Skeletal muscle tissue (tissue), 4 donors: ENCODE data around the gene TRAPPC1. TPM values are rescaled to one million over a fixed set of nuclear protein-coding genes. Genes with fewer than 3 reads are reported as not detected.

Source experiments
- H3K27ac ChIP-seq: one replicate; pipeline ENCODE4 v1.7.0; 2013; ENCODE audit warnings: mild to moderate bottlenecking, low read depth, low read length, inconsistent platforms
- H3K27me3 ChIP-seq, 3 donors: one replicate each; pipeline ENCODE4 v1.7.0; 2013; ENCODE audit warnings: low read length in 3 of 3; ENCODE audit not compliant: control insufficient read depth in 3 of 3, insufficient read depth in 3 of 3
- H3K36me3 ChIP-seq, 3 donors: one replicate each; pipeline ENCODE4 v1.7.0; 2013; ENCODE audit warnings: low read length in 3 of 3; ENCODE audit not compliant: control insufficient read depth in 3 of 3, insufficient read depth in 3 of 3
- H3K4me1 ChIP-seq, 3 donors: one replicate each; pipeline ENCODE4 v1.7.0; 2013; ENCODE audit warnings: low read length in 3 of 3, mild to moderate bottlenecking in 3 of 3; ENCODE audit not compliant: control insufficient read depth in 3 of 3, insufficient read depth in 3 of 3
- H3K4me3 ChIP-seq, 3 donors: one replicate each; pipeline ENCODE4 v1.7.0; 2013; ENCODE audit warnings: low read length in 3 of 3
- H3K9ac ChIP-seq, 3 donors: one replicate each; pipeline ENCODE4 v1.7.0; 2013; ENCODE audit warnings: low read length in 3 of 3, mild to moderate bottlenecking in 3 of 3, moderate library complexity in 2 of 3, low read depth in 1 of 3
- H3K9me3 ChIP-seq, 3 donors: one replicate each; pipeline ENCODE4 v1.7.0; 2013; ENCODE audit warnings: low read length in 3 of 3; ENCODE audit not compliant: control insufficient read depth in 3 of 3
- total RNA-seq: library from RNA; depleted of rRNA; stranded (reverse); fragments of >200 nt; gene quantifications from one replicate; pipeline ENCODE4 v1.2.3, GENCODE V29; 2014
- donor health status: Osteomylitis.

Gene TRAPPC1
- total RNA-seq, 1 donor from 2014 or later = 17.2 TPM

DNA sequence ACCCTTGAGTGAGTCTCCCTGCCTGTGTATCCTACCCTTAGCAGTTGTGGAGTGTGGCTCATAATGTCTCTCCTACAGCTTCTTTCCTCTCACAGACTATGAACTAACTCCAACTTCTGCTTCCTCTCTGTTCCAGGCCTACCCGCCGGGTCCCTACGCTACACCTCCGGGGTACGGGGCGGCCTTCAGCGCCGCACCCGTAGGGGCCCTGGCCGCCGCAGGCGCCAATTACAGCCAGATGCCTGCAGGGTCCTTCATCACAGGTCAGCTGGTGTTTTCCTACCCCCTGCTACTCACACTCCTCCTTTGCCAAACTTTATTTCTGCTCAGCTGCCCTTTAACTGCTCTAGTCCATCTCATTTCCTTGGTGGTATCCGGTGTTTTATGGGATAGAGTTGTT is 21.0 kb downstream of the TRAPPC1 start:
- H3K27ac ChIP-seq = no peak overlapping the region
- H3K36me3 ChIP-seq = peaks cover 17 to 28% (median 28%) of the 10 kb centered on the region in 3 donors
- no peaks in the 10 kb centered on the region for H3K9me3 ChIP-seq
- peaks cover 7 to 14% (median 13%) of the 10 kb centered on the region in 3 donors for H3K4me1 ChIP-seq
- H3K27me3 ChIP-seq = no peaks in the 10 kb centered on the region
- no peak overlapping the region for H3K4me3 ChIP-seq
- H3K9ac ChIP-seq = no peak overlapping the region

DNA sequence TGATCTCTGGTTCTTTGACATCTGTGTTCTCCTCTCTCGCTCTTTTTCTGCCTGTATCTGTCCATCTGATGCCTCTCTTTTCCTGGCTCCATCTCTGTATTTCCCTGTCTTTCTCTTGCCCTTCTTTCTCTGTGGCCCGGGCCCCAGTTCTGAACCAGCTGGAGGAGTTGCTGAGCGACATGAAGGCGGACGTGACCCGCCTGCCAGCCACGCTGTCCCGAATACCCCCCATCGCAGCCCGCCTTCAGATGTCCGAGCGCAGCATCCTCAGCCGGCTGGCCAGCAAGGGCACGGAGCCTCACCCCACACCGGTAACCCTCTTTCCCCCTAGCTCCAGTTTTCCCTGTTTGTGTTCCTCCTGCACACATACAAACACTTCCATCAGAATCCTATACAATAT is 21.5 kb downstream of the TRAPPC1 start:
- no peak overlapping the region for H3K9ac ChIP-seq
- H3K27me3 ChIP-seq = no peaks in the 10 kb centered on the region
- H3K4me3 ChIP-seq = no peak overlapping the region
- H3K27ac ChIP-seq = no peak overlapping the region
- peaks cover 4 to 9% (median 9%) of the 10 kb centered on the region in 3 donors for H3K4me1 ChIP-seq
- H3K36me3 ChIP-seq = peaks cover 19 to 32% (median 31%) of the 10 kb centered on the region in 3 donors
- H3K9me3 ChIP-seq = no peaks in the 10 kb centered on the region

DNA sequence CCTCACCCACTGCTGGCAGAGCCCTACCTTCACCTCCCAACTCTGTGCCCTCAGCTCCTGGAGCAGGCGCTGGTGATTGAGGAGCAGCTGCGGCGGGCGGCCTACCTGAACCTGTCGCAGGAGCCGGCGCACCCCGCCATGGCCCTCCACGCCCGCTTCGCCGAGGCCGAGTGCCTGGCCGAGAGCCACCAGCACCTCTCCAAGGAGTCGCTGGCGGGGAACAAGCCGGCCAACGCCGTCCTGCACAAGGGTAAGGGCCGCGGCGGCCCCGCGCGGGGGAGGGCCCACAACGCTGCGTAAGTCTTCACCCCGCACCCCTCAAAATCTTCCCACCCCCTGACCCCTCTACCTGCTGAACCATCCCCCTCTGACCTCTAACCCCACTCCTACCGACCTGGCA is 22.7 kb downstream of the TRAPPC1 start:
- Histone ChIP-seq H3K9ac (no peak overlapping the region), H3K36me3 (peaks cover 30 to 43% (median 40%) of the 10 kb centered on the region in 3 donors), H3K27me3 (no peaks in the 10 kb centered on the region), H3K9me3 (no peaks in the 10 kb centered on the region), H3K27ac (no peak overlapping the region), H3K4me1 (no peaks in the 10 kb centered on the region), H3K4me3 (no peak overlapping the region)

DNA sequence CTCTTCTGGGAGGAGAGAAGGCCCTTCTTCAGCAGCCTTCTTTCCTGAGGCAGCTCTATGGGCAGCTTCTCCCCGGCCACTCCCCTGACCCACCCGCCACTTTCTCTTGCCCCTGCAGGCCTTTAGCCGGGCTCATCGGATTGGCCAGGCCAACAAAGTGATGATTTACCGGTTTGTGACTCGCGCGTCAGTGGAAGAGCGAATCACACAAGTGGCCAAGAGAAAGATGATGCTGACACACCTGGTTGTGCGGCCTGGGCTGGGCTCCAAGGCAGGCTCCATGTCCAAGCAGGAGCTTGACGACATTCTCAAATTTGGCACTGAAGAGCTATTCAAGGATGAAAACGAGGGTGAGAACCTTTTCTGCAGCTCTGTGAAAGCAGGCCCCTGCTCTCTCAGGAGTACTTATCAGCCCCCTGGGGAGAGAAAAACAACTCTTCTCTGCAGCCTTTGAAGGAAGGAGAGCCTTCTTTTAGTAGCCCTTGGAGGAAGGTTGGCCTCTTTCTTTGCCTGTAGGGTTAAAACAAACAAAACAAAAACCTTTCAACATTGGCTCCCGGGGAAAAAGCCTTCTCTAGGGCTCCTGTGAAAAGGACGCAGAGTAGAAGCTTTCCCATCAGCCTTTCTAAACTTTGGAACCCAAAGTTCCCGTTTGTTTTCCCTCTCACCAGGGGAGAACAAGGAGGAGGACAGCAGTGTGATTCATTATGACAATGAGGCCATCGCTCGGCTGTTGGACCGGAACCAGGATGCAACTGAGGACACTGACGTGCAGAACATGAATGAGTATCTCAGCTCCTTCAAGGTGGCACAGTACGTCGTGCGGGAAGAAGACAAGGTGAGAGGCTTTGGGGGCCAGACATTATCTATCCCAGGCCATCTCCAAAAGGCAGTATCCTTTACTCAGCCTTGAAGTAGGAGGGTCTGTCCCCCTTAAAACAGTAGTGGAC is 28.3 kb downstream of the TRAPPC1 start:
- Histone ChIP-seq H3K27me3 (no peaks in the 10 kb centered on the region), H3K9ac (no peak overlapping the region), H3K9me3 (no peaks in the 10 kb centered on the region), H3K27ac (no peak overlapping the region), H3K4me3 (no peak overlapping the region), H3K36me3 (peaks cover 51 to 73% (median 51%) of the 10 kb centered on the region in 3 donors), H3K4me1 (no peaks in the 10 kb centered on the region)

- Histone ChIP-seq H3K36me3 (peaks cover 33 to 53% (median 39%) of the 10 kb centered on the region in 3 donors), H3K27ac (no peak overlapping the region)
Measured at GRCh38 chr17:7897773-7898172, 34.0 kb downstream of the TRAPPC1 start.

DNA sequence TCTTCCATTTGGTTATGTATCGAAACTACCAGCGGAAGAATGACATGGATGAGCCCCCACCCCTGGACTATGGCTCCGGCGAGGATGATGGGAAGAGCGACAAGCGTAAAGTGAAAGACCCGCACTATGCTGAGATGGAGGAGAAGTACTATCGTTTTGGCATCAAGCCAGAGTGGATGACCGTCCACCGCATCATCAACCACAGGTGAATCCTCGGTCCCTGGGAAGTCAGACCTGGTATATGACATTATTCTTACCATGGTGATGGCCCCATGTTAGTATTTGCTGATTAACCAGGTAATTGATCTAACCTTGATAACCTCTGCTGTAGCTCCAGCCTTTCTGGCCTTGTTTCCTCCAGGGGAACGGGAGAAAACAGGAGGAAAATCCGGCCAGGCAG is 34.7 kb downstream of the TRAPPC1 start:
- Histone ChIP-seq H3K4me3 (no peak overlapping the region), H3K36me3 (peaks cover 33 to 49% (median 39%) of the 10 kb centered on the region in 3 donors), H3K27me3 (no peaks in the 10 kb centered on the region), H3K4me1 (peaks cover 0 to 2% (median 0%) of the 10 kb centered on the region in 3 donors), H3K9ac (no peak overlapping the region), H3K27ac (no peak overlapping the region), H3K9me3 (no peaks in the 10 kb centered on the region)

More at GRCh38 chr17:7897773-7898172, 34.0 kb downstream of the TRAPPC1 start:
- Histone ChIP-seq H3K9me3 (no peaks in the 10 kb centered on the region), H3K9ac (no peak overlapping the region), H3K4me1 (peaks cover 0 to 2% (median 0%) of the 10 kb centered on the region in 3 donors), H3K27me3 (no peaks in the 10 kb centered on the region), H3K4me3 (no peak overlapping the region)

DNA sequence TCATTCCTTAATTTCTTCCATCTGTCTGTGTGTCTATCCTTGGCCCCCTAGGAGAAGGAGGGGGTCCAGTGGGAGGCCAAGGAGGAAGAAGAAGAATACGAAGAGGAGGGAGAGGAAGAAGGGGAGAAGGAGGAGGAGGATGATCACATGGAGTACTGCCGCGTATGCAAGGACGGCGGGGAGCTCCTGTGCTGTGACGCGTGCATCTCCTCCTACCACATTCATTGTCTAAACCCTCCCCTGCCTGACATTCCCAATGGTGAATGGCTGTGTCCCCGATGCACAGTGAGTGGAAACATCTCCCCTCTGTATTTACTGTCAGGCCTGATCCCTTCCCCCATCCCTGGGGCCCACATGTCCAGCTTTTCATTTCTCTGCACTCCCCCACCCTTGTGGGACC is 36.9 kb downstream of the TRAPPC1 start:
- Histone ChIP-seq H3K9me3 (no peaks in the 10 kb centered on the region), H3K27ac (no peak overlapping the region), H3K27me3 (no peaks in the 10 kb centered on the region), H3K9ac (no peak overlapping the region), H3K4me1 (peaks cover 2 to 5% (median 2%) of the 10 kb centered on the region in 3 donors), H3K36me3 (peaks cover 33 to 45% (median 36%) of the 10 kb centered on the region in 3 donors), H3K4me3 (no peak overlapping the region)

DNA sequence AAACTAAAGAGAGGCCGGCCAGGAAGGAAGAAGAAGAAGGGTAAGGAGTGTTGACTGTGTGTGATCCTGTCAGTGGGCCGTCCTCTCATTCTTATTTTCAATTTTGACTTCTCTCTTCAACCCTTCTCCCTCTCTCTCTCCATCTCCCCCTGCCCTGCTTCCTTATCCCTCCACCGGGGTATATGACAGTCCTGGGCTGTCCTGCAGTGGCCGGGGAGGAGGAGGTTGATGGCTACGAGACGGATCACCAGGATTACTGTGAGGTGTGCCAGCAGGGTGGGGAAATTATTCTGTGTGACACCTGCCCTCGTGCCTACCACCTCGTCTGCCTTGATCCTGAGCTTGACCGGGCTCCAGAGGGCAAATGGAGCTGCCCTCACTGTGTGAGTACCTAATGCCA is 37.5 kb downstream of the TRAPPC1 start:
- no peaks in the 10 kb centered on the region for H3K9me3 ChIP-seq
- H3K9ac ChIP-seq = no peak overlapping the region
- H3K4me3 ChIP-seq = no peak overlapping the region
- H3K36me3 ChIP-seq = peaks cover 27 to 39% (median 29%) of the 10 kb centered on the region in 3 donors
- H3K4me1 ChIP-seq = peaks cover 8 to 12% (median 8%) of the 10 kb centered on the region in 3 donors
- H3K27ac ChIP-seq = no peak overlapping the region
- H3K27me3 ChIP-seq = no peaks in the 10 kb centered on the region

DNA sequence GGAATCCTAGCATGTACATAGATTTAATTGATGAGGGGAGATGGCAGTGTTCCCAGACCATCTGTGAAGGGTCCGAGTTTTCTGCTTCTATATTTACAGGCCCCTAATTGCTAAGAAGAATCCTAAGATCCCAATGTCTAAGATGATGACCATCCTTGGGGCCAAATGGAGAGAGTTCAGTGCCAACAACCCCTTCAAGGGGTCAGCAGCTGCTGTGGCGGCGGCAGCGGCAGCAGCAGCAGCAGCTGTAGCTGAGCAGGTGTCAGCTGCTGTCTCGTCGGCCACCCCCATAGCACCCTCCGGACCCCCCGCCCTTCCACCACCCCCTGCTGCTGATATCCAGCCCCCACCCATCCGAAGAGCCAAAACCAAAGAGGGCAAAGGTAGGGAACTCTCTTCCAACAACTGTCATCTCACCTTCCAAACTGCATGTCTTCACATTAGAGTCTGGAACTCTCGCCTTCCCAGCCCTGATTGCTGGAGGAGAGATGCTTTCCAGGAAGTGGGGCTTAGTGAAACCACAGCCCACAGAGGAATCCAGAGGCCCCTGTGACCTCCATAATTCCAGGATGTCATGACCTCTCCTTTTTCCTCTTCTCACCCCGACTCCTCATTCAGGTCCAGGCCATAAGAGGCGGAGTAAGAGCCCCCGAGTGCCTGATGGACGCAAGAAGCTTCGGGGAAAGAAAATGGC is 38.4 kb downstream of the TRAPPC1 start:
- Histone ChIP-seq H3K4me1 (peaks cover 17 to 21% (median 17%) of the 10 kb centered on the region in 3 donors), H3K9me3 (no peaks in the 10 kb centered on the region), H3K9ac (no peak overlapping the region), H3K4me3 (no peak overlapping the region), H3K27ac (no peak overlapping the region), H3K27me3 (peaks cover 0 to 2% (median 0%) of the 10 kb centered on the region in 3 donors), H3K36me3 (peaks cover 23 to 33% (median 29%) of the 10 kb centered on the region in 3 donors)
